ENCODE data around the gene NMNAT2.

The NMNAT2 gene

GRCh38 chr1:183296782-183297181 is 121.4 kb downstream of the NMNAT2 start:
- H2AFZ ChIP-seq (ENCODE audit: low read depth, low read length) = no peak overlapping the region
- H3K27me3 ChIP-seq (ENCODE audit: low read depth, low read length) = peaks cover 14% of the 10 kb centered on the region
- no peak overlapping the region for H3K9ac ChIP-seq (ENCODE audit: low read length)
- TF ChIP-seq EZH2phosphoT487 (IDR thresholded peaks at IDR 0.05; ENCODE audit: low read depth) (no peak), CTCF (IDR thresholded peaks at IDR 0.05; ENCODE audit: low read depth, low read length) (no peak)
- H3K79me2 ChIP-seq (ENCODE audit: low read length) = no peaks in the 10 kb centered on the region
- no peaks in the 10 kb centered on the region for H3K36me3 ChIP-seq (replicated peaks; ENCODE audit: low read depth, low read length)
- no peaks in the 10 kb centered on the region for H4K20me1 ChIP-seq (ENCODE audit: insufficient read depth, low read length)
- H3K27ac ChIP-seq (ENCODE audit: low read length) = no peak overlapping the region
- H3K4me1 ChIP-seq (ENCODE audit: low read length) = no peaks in the 10 kb centered on the region
- no peak overlapping the region for H3K4me3 ChIP-seq (ENCODE audit: low read length)
- H3K4me2 ChIP-seq (ENCODE audit: low read length) = no peak overlapping the region
- 0 out of 2 replicates have a peak, but pooled peaks cover 2% of the 10 kb centered on the region for H3K9me3 ChIP-seq (ENCODE audit: insufficient read depth, low read length)

- no peak overlapping the region for H3K9ac ChIP-seq (ENCODE audit: low read length)
- H4K20me1 ChIP-seq (ENCODE audit: insufficient read depth, low read length) = no peaks in the 10 kb centered on the region
- TF ChIP-seq EZH2phosphoT487 (IDR thresholded peaks at IDR 0.05; ENCODE audit: low read depth) = no peak
- TF ChIP-seq CTCF (IDR thresholded peaks at IDR 0.05; ENCODE audit: low read depth, low read length) = no peak
- H3K4me1 ChIP-seq (ENCODE audit: low read length) = no peaks in the 10 kb centered on the region
- H3K4me2 ChIP-seq (ENCODE audit: low read length) = no peak overlapping the region
- H3K4me3 ChIP-seq (ENCODE audit: low read length) = no peak overlapping the region
- peaks cover 14% of the 10 kb centered on the region for H3K27me3 ChIP-seq (ENCODE audit: low read depth, low read length)
- H3K27ac ChIP-seq (ENCODE audit: low read length) = no peak overlapping the region
- no peaks in the 10 kb centered on the region for H3K79me2 ChIP-seq (ENCODE audit: low read length)
- no peak overlapping the region for H2AFZ ChIP-seq (ENCODE audit: low read depth, low read length)
- no peaks in the 10 kb centered on the region for H3K36me3 ChIP-seq (replicated peaks; ENCODE audit: low read depth, low read length)
- 0 out of 2 replicates have a peak, but pooled peaks cover 2% of the 10 kb centered on the region for H3K9me3 ChIP-seq (ENCODE audit: insufficient read depth, low read length)
Observed at GRCh38 chr1:183295521-183295920, 122.7 kb downstream of the NMNAT2 start.

GRCh38 chr1:183293876-183294275 is 124.3 kb downstream of the NMNAT2 start:
- Histone ChIP-seq H3K4me2 (ENCODE audit: low read length) (no peak overlapping the region), H3K9me3 (ENCODE audit: insufficient read depth, low read length) (0 out of 2 replicates have a peak, but pooled peaks cover 2% of the 10 kb centered on the region), H3K36me3 (replicated peaks; ENCODE audit: low read depth, low read length) (no peaks in the 10 kb centered on the region), H2AFZ (ENCODE audit: low read depth, low read length) (no peak overlapping the region), H3K79me2 (ENCODE audit: low read length) (no peaks in the 10 kb centered on the region), H3K4me1 (ENCODE audit: low read length) (no peaks in the 10 kb centered on the region), H3K4me3 (ENCODE audit: low read length) (no peak overlapping the region), H3K27ac (ENCODE audit: low read length) (no peak overlapping the region), H3K27me3 (ENCODE audit: low read depth, low read length) (peaks cover 14% of the 10 kb centered on the region), H3K9ac (ENCODE audit: low read length) (no peak overlapping the region), H4K20me1 (ENCODE audit: insufficient read depth, low read length) (no peaks in the 10 kb centered on the region)
- no peak for TF ChIP-seq CTCF (IDR thresholded peaks at IDR 0.05; ENCODE audit: low read depth, low read length)
- TF ChIP-seq EZH2phosphoT487 (IDR thresholded peaks at IDR 0.05; ENCODE audit: low read depth) = no peak

- no peaks in the 10 kb centered on the region for H3K9me3 ChIP-seq (ENCODE audit: insufficient read depth, low read length)
- no peak for TF ChIP-seq CTCF (IDR thresholded peaks at IDR 0.05; ENCODE audit: low read depth, low read length)
- TF ChIP-seq EZH2phosphoT487 (IDR thresholded peaks at IDR 0.05; ENCODE audit: low read depth) = no peak
- no peak overlapping the region for H3K4me2 ChIP-seq (ENCODE audit: low read length)
- no peaks in the 10 kb centered on the region for H3K4me1 ChIP-seq (ENCODE audit: low read length)
- H3K4me3 ChIP-seq (ENCODE audit: low read length) = no peak overlapping the region
- H3K27ac ChIP-seq (ENCODE audit: low read length) = no peak overlapping the region
- no peaks in the 10 kb centered on the region for H3K79me2 ChIP-seq (ENCODE audit: low read length)
- no peaks in the 10 kb centered on the region for H4K20me1 ChIP-seq (ENCODE audit: insufficient read depth, low read length)
- no peaks in the 10 kb centered on the region for H3K36me3 ChIP-seq (replicated peaks; ENCODE audit: low read depth, low read length)
- no peak overlapping the region for H2AFZ ChIP-seq (ENCODE audit: low read depth, low read length)
- peaks cover 15% of the 10 kb centered on the region for H3K27me3 ChIP-seq (ENCODE audit: low read depth, low read length)
- no peak overlapping the region for H3K9ac ChIP-seq (ENCODE audit: low read length)
Observed at GRCh38 chr1:183293241-183293640, 124.9 kb downstream of the NMNAT2 start.

All from OCI-LY3 (cell line).